ENCODE data around the gene ERC2. TPM values are rescaled to one million over a fixed set of nuclear protein-coding genes. Genes with fewer than 3 reads are reported as not detected.

The ERC2 gene
- total and polyA plus RNA-seq, 2 of the 13 experiments (the other 11 are each of a cell fraction or from before 2014, with no cell fraction given): 0.16 to 0.22 TPM

- Histone ChIP-seq H3K9me3 (ENCODE audit: low read length) (no peaks in the 10 kb centered on the region), H3K4me1 (ENCODE audit: insufficient read depth, low read length) (no peaks in the 10 kb centered on the region), H3K4me2 (ENCODE audit: low read depth, low read length) (no peak overlapping the region), H3K4me3 (replicated peaks in 1 of 3; ENCODE audit: insufficient read depth in 1 of 3, low read depth in 2 of 3, low read length in 3 of 3) (no peak overlapping the region), H3K79me2 (ENCODE audit: insufficient read depth, low read length) (no peaks in the 10 kb centered on the region), H3K27ac (ENCODE audit: extremely low read length, insufficient read depth, low read length) (no peak overlapping the region), H2AFZ (ENCODE audit: low read length) (no peak overlapping the region), H3K27me3 (ENCODE audit: control insufficient read depth in 1 of 2, insufficient read depth in 2 of 2, low read length in 2 of 2) (no peaks in the 10 kb centered on the region), H3K9ac (ENCODE audit: insufficient read depth, low read depth, low read length) (no peak overlapping the region), H3K36me3 (replicated peaks in 1 of 2; ENCODE audit: control insufficient read depth in 1 of 2, insufficient read depth in 2 of 2, low read length in 2 of 2) (no peaks in the 10 kb centered on the region), H4K20me1 (ENCODE audit: insufficient read depth, low read length) (no peaks in the 10 kb centered on the region)
- FAIRE-seq (no peak), ATAC-seq (no peak), DNase-seq (ENCODE audit: low spot score) (no peak)
- in situ Hi-C loops (cut with HindIII; ENCODE audit: extremely low pct_ligation_motif_present, low pct_unique_long_range_greater_than_20kb): loop anchor here (5.0 to 25.0 kb wide), 2 partner anchors 415 to 1040 kb away; partner anchors contain the start of gene WNT5A
- 17% methylated on average over 14 of the region's 14 CpGs for WGBS (ENCODE audit: low lambda C conversion rate)
- no TSS peak for BruUV-seq (replicated peaks)
- no peak for TF ChIP-seq ZNF296 (CRISPR knock-in tag; conservative IDR thresholded peaks at IDR 0.05)
- intact Hi-C loops (cut with micrococcal nuclease; ENCODE audit: unreplicated experiment): no loop called here
- ChIA-PET POLR2A (no interaction called here), CTCF (ENCODE audit: low intra/inter-chr PET ratio, low total read pairs) (no interaction called here)
These were observed 565.9 kb downstream of the ERC2 start for GRCh38 chr3:55902221-55902900.

- no peak overlapping the region for H3K4me3 ChIP-seq (replicated peaks in 1 of 3; ENCODE audit: insufficient read depth in 1 of 3, low read depth in 2 of 3, low read length in 3 of 3)
- ChIA-PET POLR2A (no interaction called here), CTCF (ENCODE audit: low intra/inter-chr PET ratio, low total read pairs) (interaction anchor here (0.9 kb wide), 1 partner anchor 415 kb away, joined by 3 read pairs; no protein-coding TSS in a partner anchor)
- TF ChIP-seq STAG1 (CRISPR knock-in tag; IDR thresholded peaks at IDR 0.05): peak; percentile 27
- peak; percentile 56 for TF ChIP-seq SMC3 (IDR thresholded peaks at IDR 0.05; ENCODE audit: low read length)
- peak; percentile 30 for TF ChIP-seq CTCF (CRISPR knock-in tag; IDR thresholded peaks at IDR 0.05)
- TF ChIP-seq SOX6 (IDR thresholded peaks at IDR 0.05): no peak
- TF ChIP-seq SOX6 (CRISPR knock-in tag; IDR thresholded peaks at IDR 0.05): no peak
- H3K27me3 ChIP-seq (ENCODE audit: control insufficient read depth in 1 of 2, insufficient read depth in 2 of 2, low read length in 2 of 2): no peaks in the 10 kb centered on the region; a peak in 1 of 5 replicates
- H4K20me1 ChIP-seq (ENCODE audit: insufficient read depth, low read length): no peaks in the 10 kb centered on the region
- no peak overlapping the region for H3K27ac ChIP-seq (ENCODE audit: extremely low read length, insufficient read depth, low read length)
- no peak overlapping the region for H2AFZ ChIP-seq (ENCODE audit: low read length)
- H3K79me2 ChIP-seq (ENCODE audit: insufficient read depth, low read length): no peaks in the 10 kb centered on the region
- H3K36me3 ChIP-seq (replicated peaks in 1 of 2; ENCODE audit: control insufficient read depth in 1 of 2, insufficient read depth in 2 of 2, low read length in 2 of 2): no peaks in the 10 kb centered on the region
- FAIRE-seq: no peak
- WGBS (ENCODE audit: low lambda C conversion rate): 0% methylated on average over 3 of the region's 3 CpGs
- in situ Hi-C loops (cut with HindIII; ENCODE audit: extremely low pct_ligation_motif_present, low pct_unique_long_range_greater_than_20kb): loop anchor here (5.0 to 25.0 kb wide), 2 partner anchors 413 to 1038 kb away; partner anchors contain the start of gene WNT5A
- peak; percentile 14 for DNase-seq (ENCODE audit: low spot score)
- no peak overlapping the region for H3K4me2 ChIP-seq (ENCODE audit: low read depth, low read length)
- H3K9ac ChIP-seq (ENCODE audit: insufficient read depth, low read depth, low read length): no peak overlapping the region
- intact Hi-C loops (cut with micrococcal nuclease; ENCODE audit: unreplicated experiment): no loop called here
- BruUV-seq (replicated peaks): no TSS peak
- H3K4me1 ChIP-seq (ENCODE audit: insufficient read depth, low read length): no peaks in the 10 kb centered on the region
- H3K9me3 ChIP-seq (ENCODE audit: low read length): no peaks in the 10 kb centered on the region
- peak; percentile 54; the same call in 1 of the 3 replicates for ATAC-seq
These were observed 568.4 kb downstream of the ERC2 start for GRCh38 chr3:55899887-55900286.
